GM19035 (cell line): ENCODE data around the gene ZNF217.
"Not testable (repeated sequence)": the region's sequence is repeated elsewhere in the genome, so short reads cannot be mapped to it uniquely, and the experiment has no call there.

Experiments used
- ATAC-seq: cut with Tn5 transposase; IDR thresholded peaks from one replicate; pipeline ENCODE4 v1.9.1; 2021; ENCODE audit not compliant: unreplicated experiment

ZNF217 gene

GRCh38 chr20:53534037-53534436, 59.6 kb downstream of the ZNF217 start:
- no peak for ATAC-seq

GRCh38 chr20:53533500-53533899, 60.1 kb downstream of the ZNF217 start:
- ATAC-seq, result no peak

- ATAC-seq, result not testable (repeated sequence)
These were observed 60.9 kb downstream of the ZNF217 start for GRCh38 chr20:53532654-53533312.

GRCh38 chr20:53530440-53530839, 63.2 kb downstream of the ZNF217 start:
- no peak for ATAC-seq

GRCh38 chr20:53529658-53530057, 64.0 kb downstream of the ZNF217 start:
- ATAC-seq, result no peak

GRCh38 chr20:53527196-53527595, 66.4 kb downstream of the ZNF217 start:
- no peak for ATAC-seq

- ATAC-seq, result no peak
These were observed 68.9 kb downstream of the ZNF217 start for GRCh38 chr20:53524589-53525312.

GRCh38 chr20:53523615-53524014, 70.0 kb downstream of the ZNF217 start:
- not testable (repeated sequence) for ATAC-seq

- ATAC-seq, result no peak
These were observed 70.9 kb downstream of the ZNF217 start for GRCh38 chr20:53522696-53523095.

GRCh38 chr20:53522026-53522425, 71.6 kb downstream of the ZNF217 start:
- ATAC-seq, result no peak

GRCh38 chr20:53521421-53521820, 72.2 kb downstream of the ZNF217 start:
- not testable (repeated sequence) for ATAC-seq

GRCh38 chr20:53517146-53517545, 76.5 kb downstream of the ZNF217 start:
- ATAC-seq, result no peak
